Neuronal stem cell (in vitro differentiated cells): ENCODE results near the gene INSC.

Experiments used
- DNase-seq: peaks from one replicate; pipeline ENCODE4 v3.0.0-alpha.2; 2013; ENCODE audit warnings: low spot score
- H2AFZ ChIP-seq: one replicate; pipeline ENCODE4 v1.6.1; 2013; ENCODE audit warnings: mild to moderate bottlenecking, low read length, inconsistent platforms
- H2AK5ac ChIP-seq: 2 replicates; pipeline ENCODE4 v1.6.1; 2013; ENCODE audit warnings: low read depth, mild to moderate bottlenecking, inconsistent platforms, low read length, moderate library complexity, mixed read lengths
- H2BK120ac ChIP-seq: 2 replicates; pipeline ENCODE4 v1.6.1; 2013; ENCODE audit warnings: low read depth, mild to moderate bottlenecking, inconsistent platforms, low read length, moderate library complexity, mixed read lengths
- H2BK12ac ChIP-seq: one replicate; pipeline ENCODE4 v1.6.1; 2013; ENCODE audit warnings: low read length, inconsistent platforms
- H2BK15ac ChIP-seq: 2 replicates; pipeline ENCODE4 v1.6.1; 2013; ENCODE audit warnings: mild to moderate bottlenecking, low read length, inconsistent platforms, mixed read lengths
- H2BK5ac ChIP-seq: one replicate; pipeline ENCODE4 v1.6.1; 2013; ENCODE audit warnings: inconsistent platforms, mild to moderate bottlenecking, low read length, moderate library complexity
- H3K14ac ChIP-seq: one replicate; pipeline ENCODE4 v1.6.1; 2013; ENCODE audit warnings: low read length, inconsistent platforms
- H3K18ac ChIP-seq: 2 replicates; pipeline ENCODE4 v1.6.1; 2013; ENCODE audit warnings: low read length, inconsistent platforms
- H3K23ac ChIP-seq: 2 replicates; pipeline ENCODE4 v1.6.1; 2013; ENCODE audit warnings: low read depth, mild to moderate bottlenecking, mixed read lengths, low read length, inconsistent platforms; ENCODE audit not compliant: poor library complexity
- H3K27ac ChIP-seq: replicated peaks from 3 replicates; pipeline ENCODE4 v1.5.1; 2013; ENCODE audit warnings: low read length, inconsistent platforms
- H3K27me3 ChIP-seq, 3 experiments: 2 replicates each; pipeline ENCODE4 v1.6.1; 2013; ENCODE audit warnings: low read length in 3 of 3, mild to moderate bottlenecking in 2 of 3, inconsistent platforms in 1 of 3, low read depth in 1 of 3, mixed read lengths in 1 of 3, moderate library complexity in 1 of 3; ENCODE audit not compliant: control insufficient read depth in 3 of 3, insufficient read depth in 3 of 3
- H3K36me3 ChIP-seq, 2 donors: replicated peaks in 1 of 2; 2 replicates each; pipeline ENCODE4 v1.6.1; 2013; ENCODE audit warnings: low read length in 2 of 2; ENCODE audit not compliant: control insufficient read depth in 2 of 2, insufficient read depth in 2 of 2
- H3K4ac ChIP-seq: 2 replicates; pipeline ENCODE4 v1.6.1; 2013; ENCODE audit warnings: inconsistent platforms, mild to moderate bottlenecking, low read length, moderate library complexity
- H3K4me1 ChIP-seq, 2 donors: 1 replicate in 1 of 2; 2 replicates in 1 of 2; pipeline ENCODE4 v1.6.1; 2013; ENCODE audit warnings: low read length in 2 of 2, low read depth in 1 of 2; ENCODE audit not compliant: control insufficient read depth in 2 of 2, insufficient read depth in 1 of 2
- H3K4me2 ChIP-seq: one replicate; pipeline ENCODE4 v1.6.1; 2013; ENCODE audit warnings: mild to moderate bottlenecking, low read length, inconsistent platforms; ENCODE audit not compliant: insufficient read depth, poor library complexity, severe bottlenecking
- H3K4me3 ChIP-seq, 2 donors: 2 replicates each; pipeline ENCODE4 v1.5.1; 2013; ENCODE audit warnings: low read length in 2 of 2, mild to moderate bottlenecking in 2 of 2, inconsistent platforms in 1 of 2, moderate library complexity in 1 of 2
- H3K79me1 ChIP-seq: one replicate; pipeline ENCODE4 v1.6.1; 2013; ENCODE audit warnings: low read depth, mild to moderate bottlenecking, inconsistent platforms, low read length, moderate library complexity
- H3K9ac ChIP-seq: one replicate; pipeline ENCODE4 v1.6.1; 2013; ENCODE audit warnings: mild to moderate bottlenecking, low read depth, low read length, inconsistent platforms; ENCODE audit not compliant: poor library complexity
- H3K9me3 ChIP-seq, 2 donors: replicated peaks in 1 of 2; 2 replicates each; pipeline versions ENCODE3 to v1.6.1; 2013; ENCODE audit warnings: low read length in 2 of 2, mild to moderate bottlenecking in 2 of 2, inconsistent platforms in 1 of 2, low read depth in 1 of 2, mixed read lengths in 1 of 2, moderate library complexity in 1 of 2; ENCODE audit not compliant: control insufficient read depth in 2 of 2, insufficient read depth in 1 of 2
- H4K8ac ChIP-seq: one replicate; pipeline ENCODE4 v1.6.1; 2013; ENCODE audit warnings: low read depth, mild to moderate bottlenecking, inconsistent platforms, low read length, moderate library complexity
- H4K91ac ChIP-seq: one replicate; pipeline ENCODE4 v1.6.1; 2013; ENCODE audit warnings: low read length, low read depth, mild to moderate bottlenecking, inconsistent platforms; ENCODE audit not compliant: poor library complexity
- WGBS, 2 donors: extraction: QIAGEN DNeasy Blood & Tissue Kit; methylation state at CpG; one replicate each; pipeline ENCODE4 v1.1.7; 2013; ENCODE audit warnings: missing lambda C conversion rate in 2 of 2, mixed read lengths in 1 of 2; ENCODE audit not compliant: insufficient read length in 2 of 2, insufficient replicate concordance in 1 of 2; ENCODE audit errors: extremely low coverage in 2 of 2; 5-methylcytosine and 5-hydroxymethylcytosine counted together

Gene INSC

DNA sequence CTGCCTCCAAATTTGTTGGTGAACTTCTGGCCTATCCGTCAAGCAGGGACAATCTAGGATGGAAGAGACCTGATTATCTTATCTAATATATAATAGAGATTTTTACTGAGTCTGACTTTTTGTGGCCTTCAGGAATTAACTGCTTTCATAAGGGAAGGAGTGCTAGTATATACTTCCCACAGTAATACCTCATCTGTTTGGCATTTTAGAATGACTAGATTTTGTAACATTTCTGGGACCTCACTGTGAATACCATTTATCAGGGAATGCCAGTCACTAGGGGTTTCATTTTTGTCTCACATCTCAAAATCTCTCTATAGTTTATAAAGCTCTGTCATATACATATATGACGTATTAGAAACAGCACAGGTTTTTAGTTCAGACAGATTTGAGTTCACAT, 114.3 kb downstream of the INSC start:
- Histone ChIP-seq H4K91ac (no peak overlapping the region), H2AK5ac (no peak overlapping the region), H2BK15ac (no peak overlapping the region), H3K9ac (no peak overlapping the region), H3K4ac (no peak overlapping the region), H3K14ac (no peak overlapping the region), H2BK5ac (no peak overlapping the region), H3K4me3 (no peak overlapping the region), H2BK120ac (no peak overlapping the region), H3K36me3 (no peaks in the 10 kb centered on the region), H3K23ac (no peak overlapping the region), H3K79me1 (no peaks in the 10 kb centered on the region), H2BK12ac (no peak overlapping the region), H3K27ac (no peak overlapping the region), H3K4me1 (no peaks in the 10 kb centered on the region), H3K18ac (no peak overlapping the region), H4K8ac (no peak overlapping the region), H3K4me2 (no peak overlapping the region), H2AFZ (no peak overlapping the region), H3K9me3 (no peaks in the 10 kb centered on the region), H3K27me3 (no peaks in the 10 kb centered on the region)
- WGBS, 2 donors, result no CpG with 5 or more reads among the region's 2 CpGs
- no peak for DNase-seq

DNA sequence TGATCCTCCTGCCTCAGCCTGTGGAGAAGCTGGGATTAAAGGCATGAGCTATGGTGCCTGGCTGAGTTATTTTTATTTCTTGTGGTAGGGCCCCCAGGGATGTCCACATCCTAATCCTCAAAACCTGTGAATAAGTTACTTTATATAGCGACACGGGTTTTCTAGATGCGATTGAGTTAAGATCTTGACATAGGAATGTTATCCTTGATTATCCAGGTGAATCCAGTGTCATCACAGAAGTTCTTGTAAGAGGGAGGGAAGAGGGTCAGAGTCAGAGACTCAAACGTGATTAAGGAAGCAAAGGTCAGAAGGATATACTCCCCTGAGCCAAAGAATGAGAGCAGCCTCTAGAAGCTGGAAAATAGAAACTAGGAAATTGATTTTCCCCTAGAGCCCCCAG, 117.8 kb downstream of the INSC start:
- H3K27me3 ChIP-seq, result no peaks in the 10 kb centered on the region
- H3K79me1 ChIP-seq, result no peaks in the 10 kb centered on the region
- no peak overlapping the region for H3K4ac ChIP-seq
- no peak overlapping the region for H2BK15ac ChIP-seq
- no peak overlapping the region for H3K4me3 ChIP-seq
- H3K9me3 ChIP-seq, result no peaks in the 10 kb centered on the region
- H3K4me1 ChIP-seq, result peaks cover 0 to 6% of the 10 kb centered on the region in 2 donors
- H3K18ac ChIP-seq, result no peak overlapping the region
- H4K91ac ChIP-seq, result no peak overlapping the region
- H2BK120ac ChIP-seq, result no peak overlapping the region
- no peak overlapping the region for H2AFZ ChIP-seq
- no peak for DNase-seq
- H3K4me2 ChIP-seq, result no peak overlapping the region
- no peak overlapping the region for H3K9ac ChIP-seq
- H2BK12ac ChIP-seq, result no peak overlapping the region
- no peak overlapping the region for H3K14ac ChIP-seq
- no peaks in the 10 kb centered on the region for H3K36me3 ChIP-seq
- no peak overlapping the region for H2AK5ac ChIP-seq
- H3K27ac ChIP-seq, result no peak overlapping the region
- H2BK5ac ChIP-seq, result no peak overlapping the region
- H3K23ac ChIP-seq, result no peak overlapping the region
- no peak overlapping the region for H4K8ac ChIP-seq
- WGBS, 2 donors, result no CpG with 5 or more reads among the region's 4 CpGs

DNA sequence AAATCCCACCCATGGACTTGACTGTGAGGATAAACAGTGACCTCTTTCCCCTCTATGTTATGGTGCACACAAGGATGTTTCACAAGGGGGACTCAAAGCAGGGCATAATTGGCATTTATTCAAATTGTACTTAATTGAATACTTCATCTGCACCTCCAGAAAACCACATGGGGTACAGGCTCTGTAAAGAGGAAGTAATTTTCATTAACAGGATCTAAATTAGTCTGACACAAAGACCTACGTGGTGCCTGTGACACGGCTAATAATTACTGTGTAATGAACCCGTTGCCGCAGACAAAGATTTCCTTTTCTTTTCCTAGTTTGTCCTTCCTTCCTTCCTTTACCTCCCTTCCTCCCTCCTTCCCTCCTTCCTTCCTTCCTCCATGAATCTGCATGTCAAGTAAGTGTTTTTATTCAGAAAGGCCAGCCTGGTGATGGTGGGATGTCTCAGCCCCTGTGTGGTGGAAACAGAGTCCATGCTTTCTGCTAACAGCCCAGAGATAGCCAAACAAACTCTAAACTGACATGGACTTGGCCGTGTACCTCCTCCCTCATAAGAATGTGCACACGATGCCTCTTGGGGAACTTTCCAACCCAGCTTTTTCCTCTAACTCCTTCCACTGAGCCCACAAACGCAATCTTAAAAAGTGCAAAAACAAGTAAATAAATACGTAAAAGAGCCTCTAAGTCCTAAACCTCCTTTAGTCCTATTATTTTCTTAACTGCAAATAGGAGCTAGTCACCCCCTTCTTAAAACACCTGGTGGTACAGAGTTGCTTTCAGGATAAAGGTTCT, 118.8 kb downstream of the INSC start:
- no peak overlapping the region for H2AK5ac ChIP-seq
- H3K18ac ChIP-seq, result no peak overlapping the region
- H3K23ac ChIP-seq, result no peak overlapping the region
- H3K14ac ChIP-seq, result no peak overlapping the region
- H3K36me3 ChIP-seq, result no peaks in the 10 kb centered on the region
- no peak overlapping the region for H3K9ac ChIP-seq
- no peak overlapping the region for H2AFZ ChIP-seq
- no CpG with 5 or more reads among the region's 8 CpGs for WGBS, 2 donors
- H2BK12ac ChIP-seq, result no peak overlapping the region
- peaks cover 0 to 6% of the 10 kb centered on the region in 2 donors for H3K4me1 ChIP-seq
- H3K79me1 ChIP-seq, result no peaks in the 10 kb centered on the region
- no peak overlapping the region for H2BK5ac ChIP-seq
- H3K4me3 ChIP-seq, result no peak overlapping the region
- no peak overlapping the region for H4K91ac ChIP-seq
- no peaks in the 10 kb centered on the region for H3K27me3 ChIP-seq
- no peak overlapping the region for H3K4ac ChIP-seq
- no peak overlapping the region for H2BK120ac ChIP-seq
- H2BK15ac ChIP-seq, result no peak overlapping the region
- no peak overlapping the region for H3K27ac ChIP-seq
- DNase-seq, result no peak
- H3K9me3 ChIP-seq, result no peaks in the 10 kb centered on the region
- H3K4me2 ChIP-seq, result no peak overlapping the region
- H4K8ac ChIP-seq, result no peak overlapping the region

DNA sequence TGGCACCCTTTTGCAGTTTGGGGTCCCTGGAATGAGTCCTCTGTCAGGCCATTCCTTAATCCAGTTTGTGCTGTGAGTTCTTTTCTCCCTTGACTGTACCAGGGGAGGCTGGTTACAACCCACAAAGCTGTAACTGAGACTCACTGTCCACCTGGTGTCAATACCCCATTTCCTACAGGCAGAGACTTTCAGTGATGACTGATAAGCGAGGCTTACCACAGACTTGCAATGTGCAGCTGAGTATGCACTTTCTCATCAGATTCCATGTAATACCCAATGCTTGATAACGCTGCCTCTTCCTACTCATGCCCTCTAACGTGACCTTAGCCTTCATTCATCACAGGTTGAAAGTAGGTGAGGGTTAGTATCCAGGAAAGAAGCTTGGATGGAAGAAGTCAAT, 120.1 kb downstream of the INSC start:
- no peak overlapping the region for H2BK5ac ChIP-seq
- no peak for DNase-seq

More for the DNA sequence above, 120.1 kb downstream of the INSC start:
- Histone ChIP-seq H2BK120ac (no peak overlapping the region), H3K4me2 (no peak overlapping the region), H3K9me3 (no peaks in the 10 kb centered on the region), H3K9ac (no peak overlapping the region), H3K23ac (no peak overlapping the region), H4K8ac (no peak overlapping the region), H3K4me1 (peaks cover 0 to 6% of the 10 kb centered on the region in 2 donors), H4K91ac (no peak overlapping the region), H2AFZ (no peak overlapping the region), H3K4ac (no peak overlapping the region), H2BK15ac (no peak overlapping the region), H3K14ac (no peak overlapping the region), H2AK5ac (no peak overlapping the region), H3K79me1 (no peaks in the 10 kb centered on the region), H3K4me3 (no peak overlapping the region), H3K18ac (no peak overlapping the region), H3K36me3 (no peaks in the 10 kb centered on the region), H2BK12ac (no peak overlapping the region), H3K27me3 (no peaks in the 10 kb centered on the region), H3K27ac (no peak overlapping the region)
- WGBS, 2 donors, result no CpG with 5 or more reads among the region's 3 CpGs
